SU-DHL-6 (cell line): ENCODE data around the gene MYG1.

Experiments used
- EZH2phosphoT487 ChIP-seq: fragments of 200-600 bp; sonication (generic), shearing (Covaris generic); conservative IDR thresholded peaks from 2 replicates; pipeline ENCODE4 v1.6.1; 2018; ENCODE audit warnings: mild to moderate bottlenecking, antibody characterized with exemption, low read length, moderate library complexity, mixed read lengths
- TF ChIP-seq, protein P1 (sequence below): fragments of 200-600 bp; sonication (generic); IDR thresholded peaks from one replicate; pipeline ENCODE4 v1.5.1; 2017; ENCODE audit warnings: antibody characterized with exemption, mild to moderate bottlenecking, low read length, moderate library complexity; ENCODE audit not compliant: insufficient read depth, poor library complexity, severe bottlenecking

DNA sequence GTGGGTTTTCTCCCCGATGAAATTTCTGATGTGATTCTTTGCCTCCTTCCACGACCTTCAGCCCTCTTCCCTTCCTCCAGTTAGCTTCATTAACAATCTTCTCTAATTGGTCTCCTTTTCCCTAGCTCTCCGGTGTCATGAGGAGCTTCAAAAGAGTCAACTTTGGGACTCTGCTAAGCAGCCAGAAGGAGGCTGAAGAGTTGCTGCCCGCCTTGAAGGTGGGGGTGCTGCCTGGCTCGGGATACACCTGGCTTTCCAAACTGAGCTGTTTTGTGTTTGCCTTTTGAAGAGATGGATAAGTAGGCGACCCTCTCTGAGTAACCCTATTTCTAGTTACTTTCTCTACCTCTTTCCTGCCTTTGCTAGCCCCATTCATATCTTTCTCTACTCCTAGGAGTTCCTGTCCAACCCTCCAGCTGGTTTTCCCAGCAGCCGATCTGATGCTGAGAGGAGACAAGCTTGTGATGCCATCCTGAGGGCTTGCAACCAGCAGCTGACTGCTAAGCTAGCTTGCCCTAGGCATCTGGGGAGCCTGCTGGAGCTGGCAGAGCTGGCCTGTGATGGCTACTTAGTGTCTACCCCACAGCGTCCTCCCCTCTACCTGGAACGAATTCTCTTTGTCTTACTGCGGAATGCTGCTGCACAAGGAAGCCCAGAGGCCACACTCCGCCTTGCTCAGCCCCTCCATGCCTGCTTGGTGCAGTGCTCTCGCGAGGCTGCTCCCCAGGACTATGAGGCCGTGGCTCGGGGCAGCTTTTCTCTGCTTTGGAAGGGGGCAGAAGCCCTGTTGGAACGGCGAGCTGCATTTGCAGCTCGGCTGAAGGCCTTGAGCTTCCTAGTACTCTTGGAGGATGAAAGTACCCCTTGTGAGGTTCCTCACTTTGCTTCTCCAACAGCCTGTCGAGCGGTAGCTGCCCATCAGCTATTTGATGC, 30.6 kb upstream of the MYG1 start:
- TF ChIP-seq, protein P1, sequence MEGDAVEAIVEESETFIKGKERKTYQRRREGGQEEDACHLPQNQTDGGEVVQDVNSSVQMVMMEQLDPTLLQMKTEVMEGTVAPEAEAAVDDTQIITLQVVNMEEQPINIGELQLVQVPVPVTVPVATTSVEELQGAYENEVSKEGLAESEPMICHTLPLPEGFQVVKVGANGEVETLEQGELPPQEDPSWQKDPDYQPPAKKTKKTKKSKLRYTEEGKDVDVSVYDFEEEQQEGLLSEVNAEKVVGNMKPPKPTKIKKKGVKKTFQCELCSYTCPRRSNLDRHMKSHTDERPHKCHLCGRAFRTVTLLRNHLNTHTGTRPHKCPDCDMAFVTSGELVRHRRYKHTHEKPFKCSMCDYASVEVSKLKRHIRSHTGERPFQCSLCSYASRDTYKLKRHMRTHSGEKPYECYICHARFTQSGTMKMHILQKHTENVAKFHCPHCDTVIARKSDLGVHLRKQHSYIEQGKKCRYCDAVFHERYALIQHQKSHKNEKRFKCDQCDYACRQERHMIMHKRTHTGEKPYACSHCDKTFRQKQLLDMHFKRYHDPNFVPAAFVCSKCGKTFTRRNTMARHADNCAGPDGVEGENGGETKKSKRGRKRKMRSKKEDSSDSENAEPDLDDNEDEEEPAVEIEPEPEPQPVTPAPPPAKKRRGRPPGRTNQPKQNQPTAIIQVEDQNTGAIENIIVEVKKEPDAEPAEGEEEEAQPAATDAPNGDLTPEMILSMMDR: no peak
- TF ChIP-seq EZH2phosphoT487: no peak
